CD1c-positive myeloid dendritic cell (primary cell): Measurements from ENCODE around the gene TMEM254.
"Not testable (repeated sequence)": the region's sequence is repeated elsewhere in the genome, so short reads cannot be mapped to it uniquely, and the experiment has no call there.

ENCODE experiments used
- DNase-seq: peaks from one replicate; pipeline ENCODE4 v3.0.0-alpha.2; 2016; ENCODE audit errors: extremely low spot score

The TMEM254 gene

GRCh38 chr10:80133206-80133605 lies 54.7 kb downstream of the TMEM254 start:
- DNase-seq = no peak

GRCh38 chr10:80133687-80134086 lies 55.2 kb downstream of the TMEM254 start:
- DNase-seq = not testable (repeated sequence)

- DNase-seq = no peak
These were observed 57.7 kb downstream of the TMEM254 start for GRCh38 chr10:80136134-80136571.

- no peak for DNase-seq
These were observed 58.8 kb downstream of the TMEM254 start for GRCh38 chr10:80137031-80137862.

- DNase-seq = no peak
These were observed 59.5 kb downstream of the TMEM254 start for GRCh38 chr10:80137920-80138319.

GRCh38 chr10:80139265-80139664 lies 60.8 kb downstream of the TMEM254 start:
- DNase-seq = no peak

- no peak for DNase-seq
These were observed 61.8 kb downstream of the TMEM254 start for GRCh38 chr10:80140251-80140650.

- no peak for DNase-seq
These were observed 63.4 kb downstream of the TMEM254 start for GRCh38 chr10:80141696-80142460.
